Adipose tissue (tissue), 3 donors: ENCODE results near the gene MPND. TPM values are rescaled to one million over a fixed set of nuclear protein-coding genes. Genes with fewer than 3 reads are reported as not detected.

Source experiments
- H3K27ac ChIP-seq: one replicate; pipeline ENCODE4 v1.5.1; 2013; ENCODE audit warnings: low read depth, low read length
- WGBS, 3 donors: extraction: QIAGEN DNeasy Blood & Tissue Kit; methylation state at CpG; one replicate each; pipeline ENCODE4 v1.1.7; 2013; 5-methylcytosine and 5-hydroxymethylcytosine counted together
- polyA plus RNA-seq, 3 donors: library from polyadenylated mRNA; stranded (reverse); fragments of 200-250 nt; gene quantifications; one replicate each; pipeline ENCODE4 v1.2.3, GENCODE V29; 2013
- donor health status: healthy with polysubstance abuse.
- donor health status: Bipolar disorder and iron deficiency.
- donor health status: healthy.

MPND gene
- polyA plus RNA-seq, 3 donors: 12.0 to 21.6 (median 17.2) TPM

- 70 to 83% (median 82%) methylated on average over 12 of the region's 12 CpGs for WGBS, 3 donors
- no peak overlapping the region for H3K27ac ChIP-seq
Measured at GRCh38 chr19:4360641-4361151, 17.3 kb downstream of the MPND start.

GRCh38 chr19:4361152-4362046 is 18.0 kb downstream of the MPND start:
- WGBS, 3 donors: 86 to 91% (median 89%) methylated on average over 50 of the region's 50 CpGs
- no peak overlapping the region for H3K27ac ChIP-seq

GRCh38 chr19:4362101-4362828 is 18.9 kb downstream of the MPND start:
- 86 to 88% (median 87%) methylated on average over 31 to 32 of the region's 32 CpGs for WGBS, 3 donors
- H3K27ac ChIP-seq: no peak overlapping the region

DNA sequence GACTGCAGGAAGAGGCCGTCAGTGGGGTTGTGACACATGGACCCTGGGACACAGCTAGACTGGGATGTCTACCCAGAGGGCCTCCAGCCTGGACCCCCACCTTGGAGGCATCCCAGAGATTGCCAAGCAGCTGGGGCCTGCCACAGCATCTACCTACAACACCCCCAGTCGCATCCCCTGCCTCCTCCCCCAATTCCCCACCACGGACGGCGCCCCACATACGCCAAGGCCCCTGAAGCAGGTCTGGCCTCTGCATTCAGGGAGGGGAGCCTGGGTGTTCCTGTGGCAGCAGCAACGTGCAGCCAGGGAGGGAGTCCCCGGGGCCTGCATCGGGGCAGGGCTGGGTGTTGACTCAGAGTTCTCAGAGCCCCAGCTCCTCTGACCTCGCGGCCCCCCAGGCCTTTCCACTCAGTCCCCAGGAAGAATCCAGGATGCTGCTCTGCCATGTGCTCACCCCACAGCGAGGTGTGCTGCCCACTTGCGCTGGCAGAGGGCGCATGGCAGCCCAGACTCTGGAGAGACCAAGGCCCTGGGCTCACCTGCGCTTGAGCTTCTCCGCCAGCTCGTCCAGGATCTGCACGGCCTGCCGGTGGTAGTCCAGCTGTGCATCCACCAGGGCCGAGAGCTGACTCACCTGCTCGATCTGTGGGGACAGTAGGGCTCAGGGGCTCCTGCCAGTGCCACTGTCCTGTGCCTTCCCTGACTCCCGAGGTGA is 19.6 kb downstream of the MPND start:
- 79 to 86% (median 79%) methylated on average over 18 to 22 of the region's 22 CpGs for WGBS, 3 donors
- no peak overlapping the region for H3K27ac ChIP-seq

- H3K27ac ChIP-seq: no peak overlapping the region
- 89 to 93% (median 90%) methylated on average over 26 of the region's 26 CpGs for WGBS, 3 donors
Measured at GRCh38 chr19:4363571-4364304, 20.4 kb downstream of the MPND start.

DNA sequence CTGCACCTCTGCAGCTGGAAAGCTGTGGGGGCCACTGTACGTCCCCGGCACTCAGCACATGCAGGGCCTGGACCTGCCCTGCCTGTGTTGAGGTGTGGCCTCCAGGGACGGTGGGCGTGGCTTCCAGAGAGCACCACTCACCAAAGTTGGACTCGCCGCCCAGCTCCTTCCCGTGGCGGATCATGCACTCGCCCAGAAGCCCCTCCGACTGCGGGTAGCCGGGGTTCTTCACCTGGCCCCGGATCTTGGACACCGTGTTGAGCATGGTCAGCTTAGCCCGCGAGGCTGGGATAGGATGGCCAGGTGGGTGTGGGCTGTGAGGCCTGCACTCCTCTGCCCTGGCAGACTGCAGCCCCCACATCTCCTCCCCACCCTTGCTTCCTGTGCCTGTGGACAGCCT is 22.0 kb downstream of the MPND start:
- no peak overlapping the region for H3K27ac ChIP-seq
- 92 to 96% (median 94%) methylated on average over 16 of the region's 16 CpGs for WGBS, 3 donors

DNA sequence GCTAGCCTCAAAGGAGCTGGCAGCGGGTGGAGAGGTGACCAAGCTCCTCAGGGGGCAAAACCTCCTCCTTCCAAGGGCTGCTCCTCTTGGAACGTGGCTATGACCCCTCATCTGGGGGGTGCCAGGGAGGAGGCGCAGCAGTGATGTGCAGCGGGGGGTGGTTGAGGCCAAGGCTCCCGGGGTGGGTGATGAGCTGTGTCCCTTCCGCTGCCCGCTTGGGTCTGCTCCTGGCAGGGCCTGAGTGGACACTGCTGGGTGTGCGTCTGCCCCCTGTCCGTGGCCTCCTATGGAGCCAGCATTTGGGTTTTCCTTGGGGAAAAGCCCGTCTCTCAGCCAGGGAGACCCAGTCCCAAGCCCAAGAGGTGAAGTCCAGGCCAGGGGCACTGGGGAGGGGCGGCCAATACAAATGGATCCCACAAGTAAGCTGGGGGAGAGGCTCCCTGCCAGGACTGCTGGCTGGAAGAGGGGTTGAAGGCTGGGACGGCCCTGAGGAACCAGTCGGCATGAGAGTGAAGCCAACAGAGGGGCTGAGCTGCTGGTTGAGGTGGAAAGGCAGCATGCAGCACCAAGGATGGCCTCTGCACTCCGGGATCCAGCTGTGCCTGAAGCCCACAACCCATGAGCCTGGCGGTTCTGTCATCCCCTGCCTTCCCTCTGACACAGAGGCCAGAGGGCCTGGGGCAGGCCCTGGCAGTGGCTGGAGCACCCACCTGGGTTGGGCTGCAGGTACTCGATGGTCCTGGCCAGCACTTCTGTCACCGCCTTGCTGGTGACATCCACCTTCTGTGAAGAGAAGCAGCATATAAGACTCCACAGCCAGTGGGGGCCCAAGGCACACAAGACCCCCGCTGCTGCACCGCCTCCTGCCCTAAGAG is 22.7 kb downstream of the MPND start:
- 92 to 93% (median 93%) methylated on average over 19 of the region's 19 CpGs for WGBS, 3 donors
- H3K27ac ChIP-seq: no peak overlapping the region

GRCh38 chr19:4366666-4367335 is 23.4 kb downstream of the MPND start:
- 83 to 92% (median 88%) methylated on average over 16 of the region's 16 CpGs for WGBS, 3 donors
- no peak overlapping the region for H3K27ac ChIP-seq

DNA sequence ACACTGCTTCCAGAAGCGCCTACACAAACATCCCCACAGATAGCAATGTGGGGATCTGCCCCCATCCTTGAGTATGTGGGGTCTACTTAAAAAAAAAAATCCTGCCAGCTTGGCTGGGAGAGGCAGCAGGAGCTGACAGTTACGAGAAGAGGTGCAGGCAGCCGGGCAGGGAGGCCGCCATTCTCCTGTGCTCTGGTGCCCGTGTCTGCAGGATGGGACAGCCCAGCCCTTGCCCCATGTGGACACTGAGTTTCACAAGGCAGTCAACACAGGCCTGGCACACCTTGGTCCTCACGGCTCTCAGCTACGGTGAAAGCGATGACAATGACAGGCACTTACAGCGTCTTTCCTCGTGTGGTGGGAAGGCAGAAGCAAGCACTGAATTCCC is 24.0 kb downstream of the MPND start:
- H3K27ac ChIP-seq: no peak overlapping the region
- 89% methylated on average over 10 of the region's 10 CpGs for WGBS, 3 donors

DNA sequence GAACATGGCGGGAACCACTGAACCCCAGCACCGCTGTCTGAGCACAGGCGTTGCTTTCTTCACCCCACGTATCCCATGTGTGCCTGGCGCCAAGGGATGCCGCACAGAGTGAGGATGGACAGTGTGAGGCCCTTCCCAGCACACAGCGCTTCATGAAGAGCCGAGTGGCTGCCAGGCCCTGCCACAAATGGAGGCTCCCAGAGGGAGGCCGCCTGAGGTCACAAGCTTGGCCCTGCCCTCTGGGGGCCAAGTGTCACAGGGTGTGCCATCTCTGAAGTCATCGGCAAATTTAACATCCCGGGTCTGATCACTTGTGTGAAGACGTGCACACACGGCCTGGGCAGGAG is 24.4 kb downstream of the MPND start:
- 71 to 84% (median 82%) methylated on average over 13 of the region's 13 CpGs for WGBS, 3 donors
- H3K27ac ChIP-seq: no peak overlapping the region

- no peak overlapping the region for H3K27ac ChIP-seq
- 52 to 65% (median 55%) methylated on average over 19 of the region's 19 CpGs for WGBS, 3 donors
Measured at GRCh38 chr19:4368128-4368820, 24.9 kb downstream of the MPND start.

DNA sequence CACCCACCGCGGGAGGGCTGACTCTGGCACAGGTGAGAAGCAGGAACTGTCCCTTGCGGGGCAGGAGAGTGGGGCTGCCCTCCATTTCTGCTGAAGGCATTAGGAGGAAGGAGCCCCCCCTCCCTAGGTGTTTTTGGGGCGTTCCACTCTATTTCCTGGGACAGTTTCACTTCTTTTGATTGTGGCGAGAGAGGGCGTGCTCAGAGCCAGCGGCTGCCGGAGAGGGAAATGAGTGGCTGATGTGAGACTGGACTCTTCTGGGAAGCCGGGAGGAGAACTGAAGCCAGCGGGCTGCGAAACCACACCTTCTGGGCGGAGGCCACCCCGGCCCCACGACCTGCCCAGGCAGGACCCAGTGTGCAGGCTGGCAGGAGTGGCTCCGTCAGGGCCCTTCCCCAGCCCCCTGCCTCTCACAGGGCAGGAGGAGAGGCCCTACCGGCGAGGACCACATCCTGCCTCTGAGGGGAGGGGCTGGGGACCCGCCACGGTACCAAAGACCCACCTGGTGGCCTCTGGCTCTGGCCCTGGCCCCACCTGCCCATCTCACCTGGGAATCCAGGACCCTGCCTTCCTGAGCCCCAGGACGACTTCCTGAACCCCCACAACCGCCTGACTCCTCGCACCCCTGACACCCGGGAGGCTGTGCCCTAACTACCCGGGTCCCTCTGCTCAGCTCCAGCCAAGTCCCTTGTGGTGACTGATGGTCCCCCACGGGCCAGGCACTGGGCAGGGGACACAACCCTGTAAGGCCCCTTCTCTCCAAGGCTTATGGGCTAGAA is 25.9 kb downstream of the MPND start:
- H3K27ac ChIP-seq: no peak overlapping the region

DNA sequence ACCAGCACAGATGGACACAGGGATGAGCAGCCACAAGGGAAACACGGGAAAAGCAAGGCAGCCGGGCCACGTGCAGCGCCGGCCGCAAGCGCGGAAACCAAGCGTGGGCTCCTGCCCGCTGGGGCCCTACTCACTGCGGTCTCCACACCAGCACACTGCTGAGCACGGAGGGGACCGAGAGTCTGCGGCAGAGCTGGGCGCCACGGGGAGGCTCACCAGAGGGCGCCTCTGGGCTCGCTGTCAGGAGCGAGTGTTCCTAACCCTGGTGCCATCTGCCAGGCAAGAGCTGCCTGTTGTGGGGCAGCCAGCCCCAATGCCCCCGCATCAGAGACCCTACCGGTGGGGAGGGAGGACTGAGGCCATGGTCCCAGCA is 26.5 kb downstream of the MPND start:
- no peak overlapping the region for H3K27ac ChIP-seq

More for the DNA sequence above, 25.9 kb downstream of the MPND start:
- WGBS, 3 donors: 20 to 64% (median 20%) methylated on average over 25 of the region's 25 CpGs

DNA sequence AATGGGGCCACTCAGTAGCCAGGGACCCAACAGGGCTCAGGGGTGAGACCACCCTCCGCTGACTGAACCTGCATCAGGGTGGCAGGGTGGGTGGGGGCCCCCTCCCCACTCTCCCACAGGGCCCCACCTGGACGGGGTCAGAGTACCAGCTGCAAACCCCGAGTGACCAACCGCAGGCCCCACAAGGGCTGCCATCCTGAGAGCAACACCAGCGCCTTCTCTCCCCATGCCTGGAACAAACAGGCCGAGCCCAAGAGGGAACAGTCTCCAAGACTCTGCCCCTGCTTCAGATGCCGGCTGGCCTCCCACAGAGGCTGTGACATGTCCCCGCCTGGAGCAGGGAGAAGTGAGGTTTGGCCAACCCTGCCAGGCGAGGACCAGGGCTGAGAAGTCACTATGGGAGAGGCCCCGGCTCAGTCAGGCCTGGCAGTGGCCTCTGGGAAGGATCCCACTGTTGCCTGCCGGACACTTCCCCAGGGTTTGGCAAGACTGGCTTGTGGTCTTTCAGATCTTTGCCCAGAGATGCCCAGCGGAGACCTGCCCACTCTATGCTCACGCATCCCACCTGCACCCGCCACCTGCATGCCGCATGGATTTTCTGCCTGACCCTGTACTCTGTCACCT is 27.2 kb downstream of the MPND start:
- no peak overlapping the region for H3K27ac ChIP-seq
- 80 to 88% (median 85%) methylated on average over 15 of the region's 15 CpGs for WGBS, 3 donors

More for the DNA sequence above, 26.5 kb downstream of the MPND start:
- 24 to 50% (median 31%) methylated on average over 21 of the region's 21 CpGs for WGBS, 3 donors
